Epithelial cell of proximal tubule (primary cell): ENCODE results near the gene CDH13. TPM values are rescaled to one million over a fixed set of nuclear protein-coding genes. Genes with fewer than 3 reads are reported as not detected.

Experiments
- DNase-seq: peaks from one replicate; pipeline ENCODE4 v3.0.0-alpha.2; 2011; ENCODE audit warnings: low read depth
- H3K4me3 ChIP-seq: 2 replicates; pipeline ENCODE4 v1.5.1; 2011; ENCODE audit warnings: low read depth, mild to moderate bottlenecking, low read length
- total RNA-seq: library from RNA; depleted of rRNA; stranded (reverse); fragments of >200 nt; gene quantifications from 2 replicates; pipeline ENCODE4 v1.2.3, GENCODE V29; 2015
- TF ChIP-seq, protein P1 (sequence below): conservative IDR thresholded peaks from 2 replicates; pipeline ENCODE4 v1.5.1; 2012; ENCODE audit warnings: low read depth, mild to moderate bottlenecking, low read length

The CDH13 gene
- total RNA-seq, 1 donor from 2014 or later = 85.4 TPM

DNA sequence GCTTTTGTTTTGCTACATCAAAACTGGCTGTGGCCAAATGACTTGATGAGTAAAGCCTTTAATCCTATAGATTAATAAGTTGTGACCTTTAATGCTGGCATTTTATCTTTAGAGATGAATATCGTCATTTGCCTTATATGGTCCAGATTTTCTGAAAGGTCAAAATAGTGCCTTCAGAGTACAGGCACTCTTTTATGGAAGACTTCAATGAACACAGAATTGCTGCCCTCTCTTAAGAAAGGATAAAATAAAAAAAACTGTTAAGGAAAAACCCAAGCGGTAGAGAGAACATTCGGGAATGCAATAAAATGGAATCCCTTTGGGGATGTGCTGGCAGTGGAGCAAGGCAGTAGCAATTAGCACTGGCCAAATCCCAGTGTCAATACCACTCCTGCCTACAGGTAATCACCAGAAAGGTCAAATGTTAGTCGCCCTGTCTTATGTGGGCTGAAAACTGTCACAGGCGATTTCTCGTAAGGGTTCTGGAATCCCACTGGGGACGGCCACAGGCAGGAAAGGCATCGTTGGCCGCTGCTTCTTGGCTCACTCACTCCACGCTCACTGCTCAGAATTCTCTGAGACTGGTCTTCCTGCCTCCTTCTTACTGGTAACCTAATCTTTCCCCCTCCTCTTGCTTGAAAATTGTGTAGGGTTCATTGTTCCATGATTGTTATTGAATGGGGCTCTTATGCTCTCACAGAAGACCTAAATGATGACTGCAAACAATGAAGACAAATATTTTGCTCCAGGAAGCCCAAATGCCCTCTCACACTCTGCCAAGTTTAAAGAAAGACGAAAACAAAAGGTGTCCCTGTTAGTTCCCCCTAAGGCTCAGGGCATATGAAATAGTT is 1135.6 kb downstream of the CDH13 start:
- no peak for DNase-seq
- TF ChIP-seq, protein P1, sequence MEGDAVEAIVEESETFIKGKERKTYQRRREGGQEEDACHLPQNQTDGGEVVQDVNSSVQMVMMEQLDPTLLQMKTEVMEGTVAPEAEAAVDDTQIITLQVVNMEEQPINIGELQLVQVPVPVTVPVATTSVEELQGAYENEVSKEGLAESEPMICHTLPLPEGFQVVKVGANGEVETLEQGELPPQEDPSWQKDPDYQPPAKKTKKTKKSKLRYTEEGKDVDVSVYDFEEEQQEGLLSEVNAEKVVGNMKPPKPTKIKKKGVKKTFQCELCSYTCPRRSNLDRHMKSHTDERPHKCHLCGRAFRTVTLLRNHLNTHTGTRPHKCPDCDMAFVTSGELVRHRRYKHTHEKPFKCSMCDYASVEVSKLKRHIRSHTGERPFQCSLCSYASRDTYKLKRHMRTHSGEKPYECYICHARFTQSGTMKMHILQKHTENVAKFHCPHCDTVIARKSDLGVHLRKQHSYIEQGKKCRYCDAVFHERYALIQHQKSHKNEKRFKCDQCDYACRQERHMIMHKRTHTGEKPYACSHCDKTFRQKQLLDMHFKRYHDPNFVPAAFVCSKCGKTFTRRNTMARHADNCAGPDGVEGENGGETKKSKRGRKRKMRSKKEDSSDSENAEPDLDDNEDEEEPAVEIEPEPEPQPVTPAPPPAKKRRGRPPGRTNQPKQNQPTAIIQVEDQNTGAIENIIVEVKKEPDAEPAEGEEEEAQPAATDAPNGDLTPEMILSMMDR = no peak
- no peak overlapping the region for H3K4me3 ChIP-seq

DNA sequence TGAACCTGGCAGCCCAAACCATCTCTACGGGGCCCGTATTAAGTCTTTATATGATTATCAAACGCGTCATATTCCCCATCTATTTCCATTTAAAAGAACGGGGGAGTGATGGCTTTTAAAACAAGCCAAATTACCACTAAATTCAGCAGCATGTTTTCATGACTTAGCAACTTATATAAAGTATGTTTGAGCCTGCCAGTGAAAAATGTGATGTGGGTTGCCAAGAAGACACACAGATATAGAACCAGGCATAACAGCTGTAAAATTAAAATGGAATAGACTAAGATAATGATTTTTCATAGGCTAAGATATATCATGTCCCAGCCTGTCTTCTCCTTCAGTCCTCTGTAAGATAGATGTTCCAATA is 1136.2 kb downstream of the CDH13 start:
- TF ChIP-seq, protein P1 = no peak
- no peak for DNase-seq
- H3K4me3 ChIP-seq = no peak overlapping the region

DNA sequence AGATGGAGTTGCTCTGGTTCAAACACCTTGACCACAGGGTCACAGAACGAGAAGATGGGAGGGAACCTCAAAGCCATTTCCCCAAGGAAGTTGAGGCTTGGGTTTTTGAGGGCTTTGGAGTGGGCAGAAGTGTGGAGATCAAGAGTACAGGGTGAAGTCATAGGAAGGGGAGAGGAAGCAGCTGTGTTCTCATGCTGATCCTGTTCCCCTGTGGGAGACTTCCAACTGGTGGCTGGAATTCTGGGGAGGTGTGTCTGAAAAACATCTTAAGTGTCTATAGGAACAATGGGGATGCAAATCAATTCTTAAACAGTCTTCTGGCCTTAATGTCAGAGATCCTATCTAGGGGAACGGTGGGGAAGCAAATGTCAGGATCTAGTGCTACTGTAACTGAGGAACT is 1142.2 kb downstream of the CDH13 start:
- DNase-seq = no peak
- no peak overlapping the region for H3K4me3 ChIP-seq
- TF ChIP-seq, protein P1 = no peak

DNA sequence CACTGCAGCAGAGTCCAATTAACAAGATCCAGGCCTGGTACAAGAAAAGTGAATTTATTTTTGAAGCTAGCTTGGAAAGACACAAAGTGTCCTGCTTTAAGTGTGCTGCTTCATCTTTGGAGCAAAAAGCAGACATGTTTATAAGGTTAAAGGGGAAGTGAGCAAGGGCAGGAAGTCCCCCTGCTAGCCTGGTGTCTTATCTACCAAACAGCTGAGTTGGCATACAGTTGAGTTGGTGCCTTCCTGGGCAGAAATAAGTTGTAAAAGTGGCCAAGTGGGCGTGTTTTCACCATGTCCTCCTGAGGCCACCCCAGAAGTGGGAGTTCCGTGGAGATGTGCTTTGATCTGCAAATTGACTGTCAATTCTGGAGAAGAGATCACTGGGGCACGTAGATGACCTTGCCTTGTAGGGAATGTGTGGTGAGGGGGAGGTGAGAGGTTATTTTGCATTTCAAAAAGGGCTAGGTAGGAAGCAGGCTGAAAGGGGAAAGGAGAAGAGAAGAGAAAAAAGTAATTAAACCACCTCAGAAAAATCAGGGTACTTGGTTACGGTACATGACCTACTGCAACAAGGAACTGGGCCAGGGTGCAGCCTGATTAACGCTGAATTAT is 1142.7 kb downstream of the CDH13 start:
- DNase-seq = no peak
- TF ChIP-seq, protein P1 = no peak
- no peak overlapping the region for H3K4me3 ChIP-seq

DNA sequence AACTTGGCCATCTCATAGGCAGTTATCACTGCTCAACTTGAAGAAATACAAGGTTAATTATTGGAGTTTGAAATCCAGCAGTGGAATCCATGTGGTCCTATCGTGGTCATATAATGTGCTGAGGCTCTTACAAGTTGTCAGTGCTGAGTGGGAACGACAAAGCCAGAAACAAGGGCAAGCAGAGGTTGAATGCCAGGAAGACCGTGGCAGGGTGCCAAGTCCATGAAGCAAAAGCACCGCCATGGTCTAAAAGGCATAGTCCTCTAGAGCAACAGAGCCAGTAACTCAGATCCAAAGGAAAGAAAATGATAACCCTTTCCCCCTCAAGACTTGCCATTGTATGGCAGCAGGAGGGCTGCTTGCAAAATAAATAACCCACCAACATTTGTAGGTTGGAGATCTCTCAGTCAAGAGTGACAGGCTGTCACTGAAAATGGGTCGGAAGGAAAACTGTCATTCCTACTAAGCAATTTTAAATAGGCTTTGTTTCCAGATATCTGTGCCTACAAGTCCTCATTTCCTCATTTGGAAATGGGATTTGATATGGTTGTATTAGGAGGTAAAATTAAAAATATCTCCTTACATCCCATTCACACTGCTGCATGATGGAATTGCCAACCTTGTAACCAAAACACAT is 1144.7 kb downstream of the CDH13 start:
- H3K4me3 ChIP-seq = no peak overlapping the region
- peak; percentile 12 for DNase-seq
- TF ChIP-seq, protein P1 = no peak

DNA sequence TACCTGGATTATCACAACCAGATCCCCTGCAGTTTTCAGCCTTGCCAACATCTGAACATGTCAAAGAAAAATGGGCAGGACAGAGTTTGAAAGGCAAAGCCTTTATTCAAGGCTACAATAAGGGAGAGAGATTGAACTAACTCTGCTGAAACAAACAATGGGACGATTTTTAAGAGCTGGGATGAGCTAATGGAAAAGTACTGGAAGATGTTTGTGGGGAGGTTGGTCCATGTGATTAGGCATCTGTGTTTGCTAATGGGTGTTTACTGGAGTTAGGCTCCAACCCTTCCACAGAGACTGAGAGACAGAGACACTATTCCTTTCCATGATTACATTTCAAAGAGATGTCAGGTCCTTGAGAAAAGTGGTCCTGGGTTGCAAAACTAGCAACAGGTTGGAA is 1146.0 kb downstream of the CDH13 start:
- TF ChIP-seq, protein P1 = no peak
- no peak for DNase-seq
- H3K4me3 ChIP-seq = no peak overlapping the region
